Endometrial microvascular endothelial cells (primary cell): Measurements from ENCODE around the gene TFCP2. TPM values are rescaled to one million over a fixed set of nuclear protein-coding genes. Genes with fewer than 3 reads are reported as not detected.

Source experiments
- in situ Hi-C: cut with HindIII; loops from 2 replicates; pipeline ENCODE4 v1.10.0; 2017; ENCODE audit warnings: low sequenced_read_pairs, low pct_unique_long_range_greater_than_20kb; ENCODE audit errors: inconsistent ontology term
- total RNA-seq: library from RNA; depleted of rRNA; stranded (reverse); fragments of >200 nt; gene quantifications from one replicate; pipeline ENCODE4 v1.2.3, GENCODE V29; 2015; ENCODE audit errors: inconsistent ontology term

TFCP2 gene
- total RNA-seq, 1 donor from 2014 or later, result 12.3 TPM

DNA sequence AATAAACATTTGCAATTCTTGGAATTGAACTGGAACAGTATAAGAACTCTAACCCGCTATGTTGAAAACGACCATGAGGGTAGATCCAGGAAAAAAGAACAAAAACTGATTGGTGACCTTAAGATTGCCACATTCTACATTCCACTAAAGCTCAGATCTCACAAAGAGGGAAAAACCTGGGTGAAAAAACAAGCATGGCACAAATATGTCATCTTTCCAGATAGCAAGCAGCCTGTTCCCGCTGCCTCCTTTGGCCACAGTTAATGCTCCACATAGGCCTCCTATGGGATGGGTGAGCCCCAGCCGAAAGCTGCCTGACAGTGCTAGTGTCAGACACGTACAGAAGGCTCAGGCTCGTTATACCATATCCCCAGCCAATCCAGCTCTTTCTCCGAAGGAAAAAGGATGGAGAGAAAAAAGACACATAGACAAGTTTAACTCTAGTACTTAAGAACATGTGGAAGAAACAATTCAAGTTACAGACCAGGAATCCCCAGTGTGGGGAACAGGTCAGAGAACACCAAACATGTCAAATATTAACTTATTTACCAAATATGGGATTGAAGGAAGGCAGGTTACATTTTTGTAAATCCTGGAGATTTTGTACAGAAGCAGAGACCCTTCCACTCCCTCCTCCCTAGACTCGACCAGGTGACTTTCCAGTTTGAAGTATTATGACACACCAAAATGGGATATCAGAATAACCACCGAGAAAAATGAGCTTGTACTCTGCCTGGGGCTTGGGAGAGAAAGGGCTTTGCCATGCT, 110.1 kb downstream of the TFCP2 start:
- in situ Hi-C loops, result loop anchor here (10.0 kb wide), 1 partner anchor 282 kb away; the partner anchor contains the start of gene CELA1

DNA sequence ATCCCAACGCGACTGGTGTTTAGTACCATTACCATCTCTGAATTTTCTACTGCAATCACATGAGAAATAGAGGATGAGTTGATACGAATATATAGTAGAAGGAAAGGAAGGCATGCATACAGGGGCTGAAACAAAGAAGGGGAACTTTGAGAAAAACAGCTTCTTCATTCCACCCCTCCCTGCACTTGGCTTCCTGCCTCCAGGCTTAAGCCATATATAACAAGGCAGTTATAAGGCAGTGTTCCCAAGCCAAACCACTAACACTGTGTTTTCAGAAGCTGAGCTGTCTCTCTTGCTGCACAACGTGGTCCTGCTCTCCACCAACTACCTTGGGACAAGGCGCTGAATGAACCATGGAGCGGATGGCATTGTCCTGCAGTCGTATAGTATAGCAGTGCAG, 113.8 kb downstream of the TFCP2 start:
- in situ Hi-C loops, result no loop called here

DNA sequence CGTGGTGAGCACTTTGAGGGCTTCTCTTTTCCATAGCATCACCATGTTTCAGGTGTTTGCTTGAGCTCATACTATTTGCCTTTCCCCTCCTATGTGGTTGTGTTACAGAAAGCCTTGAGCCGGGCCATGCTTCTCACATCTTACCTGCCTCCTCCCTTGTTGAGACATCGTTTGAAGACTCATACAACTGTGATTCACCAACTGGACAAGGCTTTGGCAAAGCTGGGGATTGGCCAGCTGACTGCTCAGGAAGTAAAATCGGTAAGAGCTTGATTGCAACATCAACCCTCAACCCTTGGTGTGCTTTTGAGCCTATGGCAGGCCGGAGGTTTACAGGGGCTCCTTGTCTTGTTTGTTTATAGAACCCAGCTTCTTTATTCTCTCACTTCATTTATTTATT, 116.7 kb downstream of the TFCP2 start:
- in situ Hi-C loops, result no loop called here

DNA sequence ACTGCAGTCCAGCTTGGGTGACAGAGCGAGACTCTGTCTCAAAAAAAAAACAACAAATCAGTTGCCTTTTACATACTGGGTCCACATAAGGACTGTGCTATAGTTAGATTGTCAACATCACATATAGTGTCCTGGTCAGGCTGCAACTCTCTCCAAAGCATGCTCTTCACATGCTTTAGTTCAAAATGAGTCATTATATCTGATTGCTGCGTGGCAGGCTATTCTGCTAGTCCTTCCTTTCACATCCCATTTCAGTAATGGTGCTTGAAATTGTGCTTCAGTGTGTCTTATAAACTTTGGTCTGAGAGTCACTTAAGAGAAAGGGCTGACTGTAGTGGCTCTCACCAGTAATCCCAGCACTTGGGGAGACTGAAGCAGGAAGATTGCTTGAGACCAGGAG, 117.9 kb downstream of the TFCP2 start:
- in situ Hi-C loops, result no loop called here

DNA sequence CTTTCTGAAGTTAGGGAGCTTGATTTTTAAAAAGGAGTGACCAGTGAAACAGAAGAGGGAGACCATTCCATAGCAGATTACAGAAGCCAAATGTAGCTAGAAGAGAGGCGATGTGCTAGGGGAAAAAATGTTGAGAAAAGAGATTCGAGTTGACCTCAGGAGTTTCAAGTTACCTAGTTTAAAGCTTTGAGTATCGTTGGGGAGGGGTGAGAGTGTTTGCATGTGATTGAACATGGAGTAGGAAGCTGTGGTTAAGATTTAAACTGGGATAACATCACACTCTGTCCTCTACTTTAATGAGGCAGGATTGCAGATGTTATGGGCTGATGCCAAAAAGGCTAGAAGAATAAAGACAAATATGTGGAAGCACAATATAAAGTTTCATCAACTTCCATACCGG, 121.1 kb downstream of the TFCP2 start:
- in situ Hi-C loops, result no loop called here

DNA sequence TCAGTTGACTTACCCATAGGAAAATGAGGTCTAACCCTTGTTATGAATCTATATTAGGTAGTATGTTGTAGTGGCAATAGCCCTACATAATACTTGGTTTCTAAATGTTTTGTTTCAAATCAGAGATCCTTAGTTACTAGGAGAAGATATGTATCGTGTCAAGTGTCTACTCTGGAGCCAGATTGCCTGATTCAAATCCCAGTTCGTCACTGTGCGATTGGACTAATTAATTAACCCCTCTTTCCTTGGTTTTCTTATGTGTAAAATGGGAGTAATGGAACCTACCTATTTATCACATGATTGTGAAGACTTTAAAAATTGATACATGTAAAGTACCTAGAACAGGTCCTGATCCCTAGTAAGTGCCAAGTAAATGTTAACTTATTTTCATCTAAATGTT, 123.4 kb downstream of the TFCP2 start:
- in situ Hi-C loops, result no loop called here

DNA sequence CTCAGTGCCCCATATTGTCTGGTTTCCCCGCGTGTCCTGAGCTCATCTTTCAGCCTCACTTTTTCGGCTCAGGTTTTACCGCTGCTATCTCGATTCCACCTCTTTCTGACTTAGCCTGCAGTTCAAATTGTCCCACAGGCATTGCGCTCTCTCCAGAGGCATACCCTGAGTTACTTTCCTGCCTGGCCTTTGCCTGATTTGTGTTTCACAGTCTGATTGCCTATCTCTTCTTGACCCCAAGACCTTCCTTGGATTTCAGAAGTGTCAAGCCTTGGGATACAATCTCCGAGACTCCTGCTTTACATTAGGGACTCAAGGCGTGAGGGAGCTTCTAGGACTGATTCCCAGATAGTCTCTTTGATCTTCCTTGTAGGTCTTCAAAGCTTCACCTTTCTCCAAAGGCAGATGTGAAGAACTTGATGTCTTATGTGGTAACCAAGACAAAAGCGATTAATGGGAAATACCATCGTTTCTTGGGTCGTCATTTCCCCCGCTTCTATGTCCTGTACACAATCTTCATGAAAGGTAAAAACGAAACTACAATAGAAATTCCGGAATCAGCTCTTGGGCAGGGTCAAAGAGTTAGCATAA, 124.2 kb downstream of the TFCP2 start:
- in situ Hi-C loops, result no loop called here

DNA sequence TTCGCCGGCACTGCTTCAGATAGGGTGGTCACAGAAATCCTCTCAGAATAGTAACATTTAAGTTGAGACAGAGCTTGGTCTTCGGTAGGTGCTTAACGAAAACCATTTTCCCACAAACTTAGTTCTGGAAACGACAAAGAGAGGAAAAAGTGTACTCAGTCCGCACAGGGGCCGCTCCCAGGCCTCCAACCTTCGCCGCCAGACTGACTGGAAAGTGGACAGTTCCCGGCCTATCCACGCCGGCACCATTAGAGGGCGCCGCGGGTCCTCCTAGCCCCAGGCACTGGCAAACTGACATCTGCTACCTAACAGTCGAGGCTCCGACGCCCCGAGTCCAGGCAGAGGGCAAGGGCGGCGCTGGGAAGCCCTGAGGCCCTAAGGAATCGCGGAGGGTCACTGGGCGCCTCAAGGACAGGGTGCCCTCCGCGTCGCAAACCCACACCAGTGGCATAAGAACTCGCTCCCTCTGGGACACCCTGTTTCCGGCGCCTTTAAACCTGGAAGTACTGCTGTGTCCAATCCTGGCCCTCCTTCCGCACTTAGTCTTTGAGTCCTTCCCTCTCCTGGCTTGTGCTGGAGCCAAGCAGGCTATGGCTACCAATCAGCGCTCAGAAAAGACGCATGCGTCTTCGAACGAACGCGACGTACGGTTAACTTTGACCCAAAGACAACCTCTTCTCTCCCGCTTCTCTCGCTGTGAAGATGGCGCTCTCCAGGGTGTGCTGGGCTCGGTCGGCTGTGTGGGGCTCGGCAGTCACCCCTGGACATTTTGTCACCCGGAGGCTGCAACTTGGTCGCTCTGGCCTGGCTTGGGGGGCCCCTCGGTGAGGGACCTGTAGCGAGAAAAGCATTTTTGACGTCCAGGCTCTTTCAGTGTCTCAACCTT, 125.0 kb downstream of the TFCP2 start, which contains the start of gene LETMD1:
Gene LETMD1 (plus strand): TSS at position 673 of the 886 bp plus-strand sequence. CDS start 30 bp downstream, at position 703.
- in situ Hi-C loops, result no loop called here

Other genes with a start within 250 kb of the TFCP2 start
- gene HIGD1C, start 220.6 kb downstream of the TFCP2 start, total RNA-seq, result not detected
- 22.5 TPM for gene SLC11A2, start 146.8 kb downstream of the TFCP2 start, total RNA-seq
- 30.9 TPM for gene LETMD1, start 124.8 kb downstream of the TFCP2 start, total RNA-seq
- gene CSRNP2, start 89.5 kb downstream of the TFCP2 start, total RNA-seq, result 30.7 TPM
- gene POU6F1, start 44.9 kb upstream of the TFCP2 start, total RNA-seq, result 2.0 TPM
- 252 TPM for gene DAZAP2, start 65.7 kb upstream of the TFCP2 start, total RNA-seq
- gene SMAGP, start 97.3 kb upstream of the TFCP2 start, total RNA-seq, result 52.5 TPM
- gene BIN2, start 151.0 kb upstream of the TFCP2 start, total RNA-seq, result not detected
- not detected for gene CELA1, start 173.5 kb upstream of the TFCP2 start, total RNA-seq
- 242 TPM for gene GALNT6, start 218.3 kb upstream of the TFCP2 start, total RNA-seq